ENCODE data around the gene EXOC4. TPM values are rescaled to one million over a fixed set of nuclear protein-coding genes. Genes with fewer than 3 reads are reported as not detected.

Gene EXOC4
- total RNA-seq, 2 experiments from 2014 or later: 58.0 to 59.9 TPM

- Histone ChIP-seq H3K4me1 (ENCODE audit: insufficient read depth, low read length) (no peaks in the 10 kb centered on the region), H3K27ac (ENCODE audit: low read depth in 1 of 2, low read length in 2 of 2) (no peak overlapping the region), H3K27me3 (ENCODE audit: control insufficient read depth in 1 of 2, insufficient read depth in 2 of 2, low read length in 2 of 2) (no peaks in the 10 kb centered on the region), H3K9me3 (ENCODE audit: control insufficient read depth in 1 of 2, insufficient read depth in 1 of 2, low read length in 2 of 2) (no peaks in the 10 kb centered on the region), H3K4me3 (ENCODE audit: low read length) (no peak overlapping the region), H3K36me3 (ENCODE audit: insufficient read depth, low read length) (no peaks in the 10 kb centered on the region)
- peaks cover 5% of the 10 kb centered on the region for H3K4me1 Mint-ChIP-seq (ENCODE audit: low read depth)
- H3K27me3 Mint-ChIP-seq: no peaks in the 10 kb centered on the region
- ChIA-PET CTCF (no interaction called here), POLR2A (no interaction called here)
- intact Hi-C loops (cut with DNase I, micrococcal nuclease): no loop called here
- H3K27ac Mint-ChIP-seq: no peak overlapping the region
- H3K4me3 Mint-ChIP-seq: no peak overlapping the region
- DNase-seq (no peak), ATAC-seq (ENCODE audit: poor library complexity) (no peak)
- H3K36me3 Mint-ChIP-seq (ENCODE audit: low read depth): no peaks in the 10 kb centered on the region
- no peak for TF ChIP-seq CTCF (IDR thresholded peaks at IDR 0.05)
- H3K9me3 Mint-ChIP-seq: no peaks in the 10 kb centered on the region
These were observed 359.1 kb downstream of the EXOC4 start for GRCh38 chr7:133611955-133612354.

- Histone ChIP-seq H3K4me3 (ENCODE audit: low read length) (no peak overlapping the region), H3K4me1 (ENCODE audit: insufficient read depth, low read length) (no peaks in the 10 kb centered on the region), H3K9me3 (ENCODE audit: control insufficient read depth in 1 of 2, insufficient read depth in 1 of 2, low read length in 2 of 2) (no peaks in the 10 kb centered on the region), H3K36me3 (ENCODE audit: insufficient read depth, low read length) (no peaks in the 10 kb centered on the region), H3K27ac (ENCODE audit: low read depth in 1 of 2, low read length in 2 of 2) (no peak overlapping the region), H3K27me3 (ENCODE audit: control insufficient read depth in 1 of 2, insufficient read depth in 2 of 2, low read length in 2 of 2) (no peaks in the 10 kb centered on the region)
- peaks cover 5% of the 10 kb centered on the region for H3K4me1 Mint-ChIP-seq (ENCODE audit: low read depth)
- TF ChIP-seq CTCF (IDR thresholded peaks at IDR 0.05): no peak
- H3K9me3 Mint-ChIP-seq: no peaks in the 10 kb centered on the region
- H3K27me3 Mint-ChIP-seq: no peaks in the 10 kb centered on the region
- DNase-seq (no peak), ATAC-seq (ENCODE audit: poor library complexity) (no peak)
- intact Hi-C loops (cut with DNase I, micrococcal nuclease): no loop called here
- POLR2A ChIA-PET: no interaction called here
- no peak overlapping the region for H3K27ac Mint-ChIP-seq
- CTCF ChIA-PET: no interaction called here
- no peaks in the 10 kb centered on the region for H3K36me3 Mint-ChIP-seq (ENCODE audit: low read depth)
- H3K4me3 Mint-ChIP-seq: no peak overlapping the region
These were observed 360.4 kb downstream of the EXOC4 start for GRCh38 chr7:133613250-133613790.

DNA sequence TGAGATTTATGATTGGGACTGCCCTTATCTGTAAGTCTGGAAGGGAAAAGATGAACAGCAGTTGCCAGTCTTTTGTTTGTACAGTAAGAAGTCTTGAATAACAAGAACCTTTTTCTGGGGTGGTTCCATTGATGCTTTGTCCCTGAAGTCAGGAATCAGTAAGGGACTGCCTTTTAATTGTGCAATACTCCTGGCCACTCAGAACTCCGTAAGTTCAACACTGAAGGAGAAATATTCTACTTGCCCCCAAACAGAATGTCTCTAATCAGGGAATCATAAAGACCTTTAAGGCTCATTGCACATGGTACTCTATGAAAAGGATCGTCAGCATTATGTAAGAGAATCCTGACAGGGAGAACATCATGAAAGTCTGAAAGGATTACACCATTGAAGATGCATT, 361.4 kb downstream of the EXOC4 start:
- ChIA-PET POLR2A (no interaction called here), CTCF (no interaction called here)
- no peaks in the 10 kb centered on the region for H3K36me3 ChIP-seq (ENCODE audit: insufficient read depth, low read length)
- Mint-ChIP-seq H3K36me3 (ENCODE audit: low read depth) (no peaks in the 10 kb centered on the region), H3K4me1 (ENCODE audit: low read depth) (peaks cover 5% of the 10 kb centered on the region), H3K27me3 (no peaks in the 10 kb centered on the region), H3K4me3 (no peak overlapping the region), H3K9me3 (no peaks in the 10 kb centered on the region), H3K27ac (no peak overlapping the region)
- ATAC-seq (ENCODE audit: poor library complexity) (no peak), DNase-seq (no peak)
- no peak overlapping the region for H3K27ac ChIP-seq (ENCODE audit: low read depth in 1 of 2, low read length in 2 of 2)
- no peak for TF ChIP-seq CTCF (IDR thresholded peaks at IDR 0.05)
- H3K9me3 ChIP-seq (ENCODE audit: control insufficient read depth in 1 of 2, insufficient read depth in 1 of 2, low read length in 2 of 2): no peaks in the 10 kb centered on the region
- H3K4me3 ChIP-seq (ENCODE audit: low read length): no peak overlapping the region
- intact Hi-C loops (cut with DNase I, micrococcal nuclease): no loop called here
- H3K4me1 ChIP-seq (ENCODE audit: insufficient read depth, low read length): no peaks in the 10 kb centered on the region
- no peaks in the 10 kb centered on the region for H3K27me3 ChIP-seq (ENCODE audit: control insufficient read depth in 1 of 2, insufficient read depth in 2 of 2, low read length in 2 of 2)
